PFSK-1 (cell line): Measurements from ENCODE around the gene LTBP1.

ENCODE experiments used
- FOXP2 ChIP-seq: optimal IDR thresholded peaks from 2 replicates; pipeline ENCODE3; 2011; ENCODE audit warnings: borderline replicate concordance, control low read depth, inconsistent platforms; ENCODE audit not compliant: insufficient read depth; ENCODE audit errors: extremely low read length, extremely low read depth
- POLR2AphosphoS5 ChIP-seq: IDR thresholded peaks from 2 replicates; pipeline ENCODE4 v1.6.1; 2012; ENCODE audit warnings: low read depth, mild to moderate bottlenecking, control low read depth, low read length, moderate library complexity
- SIN3A ChIP-seq: IDR thresholded peaks from 2 replicates; pipeline ENCODE4 v1.6.1; 2012; ENCODE audit warnings: mild to moderate bottlenecking, low read length, moderate library complexity, borderline replicate concordance; ENCODE audit not compliant: insufficient read depth
- TAF1 ChIP-seq: IDR thresholded peaks from 2 replicates; pipeline ENCODE4 v1.6.1; 2012; ENCODE audit warnings: low read length, control low read depth, borderline replicate concordance; ENCODE audit not compliant: insufficient read depth
- TF ChIP-seq, protein P1 (sequence below), 2 experiments: IDR thresholded peaks; 2 replicates each; pipeline versions ENCODE4 v1.6.1 to v1.8.0; 2011 to 2012; ENCODE audit warnings: low read depth in 2 of 2, low read length in 2 of 2, control low read depth in 1 of 2, inconsistent platforms in 1 of 2, mild to moderate bottlenecking in 1 of 2, moderate library complexity in 1 of 2; ENCODE audit not compliant: insufficient read depth in 1 of 2

LTBP1 gene

DNA sequence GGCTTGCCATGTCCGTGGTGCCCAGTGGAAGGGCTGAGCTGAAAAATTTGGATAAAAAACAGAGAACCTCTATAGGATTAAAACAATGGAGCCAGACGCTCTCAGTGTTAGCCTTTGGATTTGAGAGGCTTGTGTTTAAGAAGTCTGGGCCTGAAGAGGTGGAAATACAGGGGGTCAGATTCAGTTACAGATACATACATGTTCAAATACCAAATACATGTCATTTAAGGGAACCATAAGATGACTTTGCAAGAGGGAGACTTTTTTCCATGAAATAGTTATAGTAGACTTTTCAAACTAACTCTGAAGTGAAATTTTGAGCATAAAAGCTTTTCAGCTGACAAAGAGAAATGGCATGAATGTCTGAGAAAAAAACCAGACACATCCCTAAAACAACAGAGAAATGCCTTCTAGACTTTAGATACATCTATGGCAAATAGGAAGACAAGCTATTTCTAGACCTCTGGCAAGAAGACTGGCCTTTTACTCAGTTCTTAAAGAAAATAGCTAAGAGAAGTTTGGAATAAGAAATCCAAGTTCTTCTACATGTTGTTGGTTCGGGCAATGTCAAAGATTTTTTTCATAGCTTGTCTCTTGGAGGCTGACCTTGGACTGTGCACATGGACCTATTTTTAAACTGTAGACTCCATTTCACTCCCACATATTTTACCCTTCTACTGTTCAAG is 112.9 kb downstream of the LTBP1 start:
- TF ChIP-seq TAF1 (no peak), SIN3A (no peak), POLR2AphosphoS5 (no peak), FOXP2 (no peak)
- TF ChIP-seq, protein P1, sequence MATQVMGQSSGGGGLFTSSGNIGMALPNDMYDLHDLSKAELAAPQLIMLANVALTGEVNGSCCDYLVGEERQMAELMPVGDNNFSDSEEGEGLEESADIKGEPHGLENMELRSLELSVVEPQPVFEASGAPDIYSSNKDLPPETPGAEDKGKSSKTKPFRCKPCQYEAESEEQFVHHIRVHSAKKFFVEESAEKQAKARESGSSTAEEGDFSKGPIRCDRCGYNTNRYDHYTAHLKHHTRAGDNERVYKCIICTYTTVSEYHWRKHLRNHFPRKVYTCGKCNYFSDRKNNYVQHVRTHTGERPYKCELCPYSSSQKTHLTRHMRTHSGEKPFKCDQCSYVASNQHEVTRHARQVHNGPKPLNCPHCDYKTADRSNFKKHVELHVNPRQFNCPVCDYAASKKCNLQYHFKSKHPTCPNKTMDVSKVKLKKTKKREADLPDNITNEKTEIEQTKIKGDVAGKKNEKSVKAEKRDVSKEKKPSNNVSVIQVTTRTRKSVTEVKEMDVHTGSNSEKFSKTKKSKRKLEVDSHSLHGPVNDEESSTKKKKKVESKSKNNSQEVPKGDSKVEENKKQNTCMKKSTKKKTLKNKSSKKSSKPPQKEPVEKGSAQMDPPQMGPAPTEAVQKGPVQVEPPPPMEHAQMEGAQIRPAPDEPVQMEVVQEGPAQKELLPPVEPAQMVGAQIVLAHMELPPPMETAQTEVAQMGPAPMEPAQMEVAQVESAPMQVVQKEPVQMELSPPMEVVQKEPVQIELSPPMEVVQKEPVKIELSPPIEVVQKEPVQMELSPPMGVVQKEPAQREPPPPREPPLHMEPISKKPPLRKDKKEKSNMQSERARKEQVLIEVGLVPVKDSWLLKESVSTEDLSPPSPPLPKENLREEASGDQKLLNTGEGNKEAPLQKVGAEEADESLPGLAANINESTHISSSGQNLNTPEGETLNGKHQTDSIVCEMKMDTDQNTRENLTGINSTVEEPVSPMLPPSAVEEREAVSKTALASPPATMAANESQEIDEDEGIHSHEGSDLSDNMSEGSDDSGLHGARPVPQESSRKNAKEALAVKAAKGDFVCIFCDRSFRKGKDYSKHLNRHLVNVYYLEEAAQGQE (IDR thresholded peaks at IDR 0.05; ENCODE audit: insufficient read depth in 1 of 2, low read depth in 2 of 2, low read length in 2 of 2), result no peak

DNA sequence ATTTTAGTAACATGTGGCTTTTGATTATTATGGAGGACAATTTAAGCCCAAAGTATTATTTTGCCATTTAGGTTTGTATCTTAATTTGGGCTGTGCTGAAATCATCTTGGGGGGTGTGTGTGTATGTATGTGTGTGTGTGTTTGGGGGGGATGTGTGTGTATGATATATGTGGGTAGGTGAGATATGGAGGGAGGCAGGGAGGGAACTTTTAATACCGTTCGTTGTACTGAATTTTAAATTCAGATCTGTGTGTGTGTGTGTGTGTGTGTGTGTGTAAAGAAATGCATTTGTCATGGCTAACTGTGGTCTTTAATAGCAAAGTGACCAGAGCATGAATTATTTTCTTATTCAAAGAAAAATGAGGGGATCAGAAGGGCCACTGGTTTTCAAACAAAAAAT is 113.7 kb downstream of the LTBP1 start:
- TF ChIP-seq TAF1 (no peak), SIN3A (no peak), POLR2AphosphoS5 (no peak)

DNA sequence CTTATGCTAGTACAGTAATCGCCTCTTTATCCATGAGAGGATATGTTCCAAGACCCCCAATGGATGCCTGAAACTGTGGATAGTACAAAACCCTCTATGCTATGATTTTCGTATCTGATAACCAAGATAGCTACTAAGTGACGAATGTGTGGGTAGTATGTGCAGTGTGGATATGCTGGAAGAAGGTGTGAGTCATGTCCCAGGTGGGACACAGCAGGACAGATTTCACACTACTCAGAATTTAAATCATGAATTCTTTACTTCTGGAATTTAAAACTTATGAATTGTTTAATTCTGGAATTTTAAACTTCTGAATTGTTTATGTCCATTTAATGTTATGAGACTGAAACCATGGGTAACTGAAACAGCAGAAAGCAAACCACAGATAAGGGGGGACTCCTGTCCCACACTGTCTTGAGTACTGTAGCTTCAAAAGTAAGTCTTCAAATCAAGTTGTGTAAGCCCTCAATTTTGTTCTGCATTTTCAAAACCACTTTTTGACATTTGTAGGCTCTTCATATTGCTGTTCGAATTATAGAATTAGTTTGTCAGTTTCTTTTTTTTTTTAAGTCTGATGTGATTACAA is 116.0 kb downstream of the LTBP1 start:
- TF ChIP-seq, protein P1 (IDR thresholded peaks at IDR 0.05; ENCODE audit: insufficient read depth in 1 of 2, low read depth in 2 of 2, low read length in 2 of 2), result no peak
- TF ChIP-seq FOXP2 (no peak), SIN3A (no peak), TAF1 (no peak), POLR2AphosphoS5 (no peak)

DNA sequence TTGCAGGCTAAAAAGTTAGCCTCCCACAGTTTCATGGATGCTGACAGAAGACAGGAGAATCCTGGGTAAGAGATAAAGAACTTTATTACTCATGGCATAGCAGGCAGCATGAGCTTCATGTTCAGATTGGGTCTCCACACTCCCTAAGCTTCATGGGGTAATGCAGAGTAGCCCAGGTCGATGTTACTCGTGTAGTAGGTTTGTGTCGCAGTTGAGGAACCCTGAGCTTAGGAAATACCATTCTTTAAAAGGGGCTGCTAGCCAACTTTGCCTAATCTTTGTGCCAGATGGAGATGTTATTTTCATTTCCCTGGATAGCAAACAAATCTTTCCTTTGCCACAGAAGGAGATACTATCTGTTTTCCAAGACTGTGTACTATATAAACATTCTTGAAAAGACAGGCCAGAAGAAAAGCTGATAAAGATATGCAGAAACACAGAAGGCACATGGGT is 117.6 kb downstream of the LTBP1 start:
- TF ChIP-seq TAF1, result no peak
- TF ChIP-seq POLR2AphosphoS5, result no peak
- no peak for TF ChIP-seq SIN3A
- no peak for TF ChIP-seq FOXP2
- TF ChIP-seq, protein P1 (IDR thresholded peaks at IDR 0.05; ENCODE audit: insufficient read depth in 1 of 2, low read depth in 2 of 2, low read length in 2 of 2), result no peak

DNA sequence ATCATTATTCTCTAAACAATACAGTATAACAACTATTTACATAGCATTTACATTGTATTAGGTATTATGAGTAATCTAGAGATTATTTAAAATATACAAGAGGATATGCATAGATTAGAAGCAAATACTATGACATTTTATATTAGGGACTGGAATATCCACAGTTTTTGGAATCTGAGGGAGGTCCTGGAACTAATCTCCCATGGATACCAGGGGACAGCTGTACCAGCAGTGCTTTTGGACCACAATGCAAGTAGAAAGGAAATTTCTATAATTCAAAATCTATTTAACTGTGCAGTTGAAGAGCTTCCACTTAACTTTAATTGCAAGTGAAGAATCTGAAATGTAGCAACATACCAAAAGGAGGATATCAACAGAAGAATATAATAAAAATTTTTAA is 120.8 kb downstream of the LTBP1 start:
- no peak for TF ChIP-seq SIN3A
- TF ChIP-seq POLR2AphosphoS5, result no peak
- no peak for TF ChIP-seq FOXP2

DNA sequence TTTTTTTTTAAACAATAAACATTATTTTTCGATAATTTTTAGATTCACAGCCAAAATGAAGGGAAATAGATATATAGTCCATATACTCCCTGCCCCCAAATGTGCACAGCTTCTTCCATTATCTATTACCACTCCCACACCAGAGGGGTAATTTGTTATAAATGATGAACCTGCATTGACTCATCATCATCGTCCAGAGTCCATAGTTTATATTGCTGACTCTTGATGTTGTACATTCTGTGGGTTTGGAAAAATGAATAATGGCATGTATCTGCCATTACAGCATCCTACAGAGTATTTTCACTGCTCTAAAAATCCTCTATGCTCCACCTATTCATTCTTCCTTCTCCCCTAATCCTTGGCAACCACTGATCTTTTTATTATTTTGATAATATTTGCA is 121.5 kb downstream of the LTBP1 start:
- no peak for TF ChIP-seq FOXP2
- no peak for TF ChIP-seq POLR2AphosphoS5
- TF ChIP-seq TAF1, result no peak
- TF ChIP-seq, protein P1 (IDR thresholded peaks at IDR 0.05; ENCODE audit: insufficient read depth in 1 of 2, low read depth in 2 of 2, low read length in 2 of 2), result no peak
- TF ChIP-seq SIN3A, result no peak
